Transverse colon (tissue), 4 donors: ENCODE results near the gene SLC30A5. TPM values are rescaled to one million over a fixed set of nuclear protein-coding genes. Genes with fewer than 3 reads are reported as not detected.
"Not testable (repeated sequence)": the region's sequence is repeated elsewhere in the genome, so short reads cannot be mapped to it uniquely, and the experiment has no call there.

Experiments
- DNase-seq: peaks from one replicate; pipeline ENCODE4 v3.0.0-alpha.2; 2019
- H3K27ac ChIP-seq, 4 donors: fragments of 200-600 bp; sonication (generic); 2 replicates each; pipeline ENCODE4 v1.5.1; 2016 to 2018; ENCODE audit warnings: inconsistent platforms in 4 of 4
- H3K27me3 ChIP-seq: fragments of 200-600 bp; sonication (generic); 2 replicates; pipeline ENCODE4 v1.5.1; 2017; ENCODE audit warnings: inconsistent platforms
- H3K36me3 ChIP-seq, 4 donors: fragments of 200-600 bp; sonication (generic); 2 replicates each; pipeline ENCODE4 v1.5.1; 2017 to 2019; ENCODE audit warnings: inconsistent platforms in 4 of 4
- H3K4me1 ChIP-seq, 4 donors: fragments of 200-600 bp; sonication (generic); 2 replicates each; pipeline ENCODE4 v1.5.1; 2017 to 2020; ENCODE audit warnings: inconsistent platforms in 4 of 4
- H3K4me3 ChIP-seq, 4 donors: fragments of 200-600 bp; sonication (generic); 1 replicate in 1 of 4; 2 replicates in 3 of 4; pipeline versions ENCODE4 v1.5.1 to v1.6.1; 2017 to 2019; ENCODE audit warnings: inconsistent platforms in 4 of 4
- H3K9me3 ChIP-seq, 2 donors: fragments of 200-600 bp; sonication (generic); 2 replicates each; pipeline ENCODE4 v1.5.1; 2017 to 2019; ENCODE audit warnings: inconsistent platforms in 2 of 2
- CTCF ChIP-seq, 5 experiments: fragments of 200-600 bp in 3 of 5; fragments of 450-650 bp in 2 of 5; sonication (generic) in 3 of 5; IDR thresholded peaks; 1 replicate in 2 of 5; 2 replicates in 3 of 5; pipeline ENCODE4 v1.5.1; 2016 to 2017; ENCODE audit warnings: antibody characterized with exemption in 5 of 5, inconsistent platforms in 3 of 5, mild to moderate bottlenecking in 2 of 5, moderate library complexity in 1 of 5
- EP300 ChIP-seq: sonication (generic); formaldehyde crosslinking; IDR thresholded peaks from one replicate; pipeline ENCODE4 v1.6.1; 2017; ENCODE audit warnings: antibody characterized with exemption, low read depth
- POLR2A ChIP-seq: fragments of 450-650 bp; IDR thresholded peaks from one replicate; pipeline ENCODE4 v1.6.1; 2016; ENCODE audit warnings: antibody characterized with exemption, mild to moderate bottlenecking, moderate library complexity
- POLR2AphosphoS5 ChIP-seq, 3 donors: sonication (generic); formaldehyde crosslinking; IDR thresholded peaks; one replicate each; pipeline ENCODE4 v1.6.1; 2016; ENCODE audit warnings: antibody characterized with exemption in 3 of 3
- WGBS, 2 donors: methylation state at CpG; one replicate each; pipeline ENCODE4 v1.1.5; 2018; ENCODE audit warnings: low coverage in 1 of 2; 5-methylcytosine and 5-hydroxymethylcytosine counted together
- in situ Hi-C, 4 donors: fragments of 200-750 bp; cut with MboI; loops; one replicate each; pipeline versions ENCODE4 v1.15.0 to v1.15.1; 2017; ENCODE audit warnings: low sequenced_read_pairs in 3 of 4, low pct_ligation_motif_present in 1 of 4, low pct_unique_long_range_greater_than_20kb in 1 of 4
- intact Hi-C: fragments of 100-400 bp; cut with DNase I; formaldehyde crosslinking; loops from one replicate; pipeline ENCODE4 v1.15.1; 2023; ENCODE audit warnings: low total_unique reads
- total RNA-seq, 4 donors: library from RNA; depleted of rRNA; stranded (reverse); fragments of >200 nt; gene quantifications; one replicate each; pipeline ENCODE4 v1.1.0, GENCODE V29; 2016

The SLC30A5 gene
- total RNA-seq: 10 to 100 TPM; 22.3 to 69.9 (median 41.9) TPM

- peak within 1 kb of the TSS; percentile 98 to 99 (median 98) for H3K27ac ChIP-seq
- H3K36me3 ChIP-seq: no peaks in the 10 kb centered on the region
- no peaks in the 10 kb centered on the region for H3K27me3 ChIP-seq
- intact Hi-C loops (no loop called here), in situ Hi-C loops (loop anchor here in 3 of 4 donors (10.0 to 25.0 kb wide), 2 partner anchors 241 to 243 kb away; partner anchors contain the start of gene CCDC125 (in 3 of the 3))
- peak; percentile 73 to 98 (median 92) for TF ChIP-seq CTCF (IDR thresholded peaks at IDR 0.05)
- no peak for TF ChIP-seq EP300
- peak; percentile 92 to 96 (median 93) for TF ChIP-seq POLR2AphosphoS5 (IDR thresholded peaks at IDR 0.05)
- peak; percentile 91 for TF ChIP-seq POLR2A
- peak; percentile 99 for DNase-seq
- H3K4me3 ChIP-seq: peak within 1 kb of the TSS; percentile 72 to 95 (median 83)
- 1% methylated on average over 49 of the region's 79 CpGs; no CpG with 5 or more reads in 1 of the 2 donors for WGBS, 2 donors
- peaks cover 12 to 19% (median 13%) of the 10 kb centered on the region in 4 donors for H3K4me1 ChIP-seq
- H3K9me3 ChIP-seq: no peaks in the 10 kb centered on the region
Measured at GRCh38 chr5:69093771-69094482, at the start of gene SLC30A5. Gene SLC30A5 (plus strand): TSS chr5:69094014. CDS start chr5:69094256, 242 bp downstream.

GRCh38 chr5:69045213-69045612, 48.6 kb upstream of the SLC30A5 start:
- H3K4me1 ChIP-seq, H3K4me3 ChIP-seq, H3K27ac ChIP-seq, H3K27me3 ChIP-seq, H3K36me3 ChIP-seq, H3K9me3 ChIP-seq, in situ Hi-C loops, DNase-seq: not testable (repeated sequence)
- intact Hi-C loops: loop anchor here (10.0 kb wide), 1 partner anchor 290 kb away; the partner anchor contains the start of gene CCDC125
- WGBS, 2 donors: 96 to 100% methylated on average over 1 to 6 of the region's 6 CpGs

- intact Hi-C loops (loop anchor here (10.0 kb wide), 1 partner anchor 288 kb away; the partner anchor contains the start of gene CCDC125), in situ Hi-C loops (no loop called here)
- TF ChIP-seq POLR2A (no peak), CTCF (IDR thresholded peaks at IDR 0.05) (no peak), EP300 (no peak), POLR2AphosphoS5 (IDR thresholded peaks at IDR 0.05) (no peak)
- Histone ChIP-seq H3K9me3 (no peaks in the 10 kb centered on the region), H3K4me1 (peaks cover 0 to 4% (median 0%) of the 10 kb centered on the region in 4 donors), H3K27ac (no peak overlapping the region), H3K4me3 (no peak overlapping the region), H3K27me3 (no peaks in the 10 kb centered on the region), H3K36me3 (no peaks in the 10 kb centered on the region)
- DNase-seq: no peak
- 88 to 93% methylated on average over 5 to 8 of the region's 8 CpGs for WGBS, 2 donors
Measured at GRCh38 chr5:69046375-69046957, 47.3 kb upstream of the SLC30A5 start.

GRCh38 chr5:69048230-69048629, 45.6 kb upstream of the SLC30A5 start:
- 25 to 43% methylated on average over 2 to 3 of the region's 3 CpGs for WGBS, 2 donors
- Histone ChIP-seq H3K4me1 (peaks cover 0 to 4% (median 0%) of the 10 kb centered on the region in 4 donors), H3K9me3 (no peaks in the 10 kb centered on the region), H3K4me3 (no peak overlapping the region), H3K27ac (no peak overlapping the region), H3K27me3 (no peaks in the 10 kb centered on the region), H3K36me3 (no peaks in the 10 kb centered on the region)
- in situ Hi-C loops: no loop called here
- intact Hi-C loops: loop anchor here (10.0 kb wide), 1 partner anchor 287 kb away; the partner anchor contains the start of gene CCDC125
- TF ChIP-seq POLR2AphosphoS5 (IDR thresholded peaks at IDR 0.05) (no peak), CTCF (IDR thresholded peaks at IDR 0.05) (peak in 1 of 5 experiments; percentile 9), POLR2A (no peak), EP300 (no peak)
- no peak for DNase-seq
